ENCODE results near the gene CLMN. TPM values are rescaled to one million over a fixed set of nuclear protein-coding genes. Genes with fewer than 3 reads are reported as not detected.

CLMN gene
- total and polyA plus RNA-seq, 2 experiments from 2014 or later, result 3.2 to 5.7 TPM

GRCh38 chr14:95136631-95137030 is 183.1 kb downstream of the CLMN start:
- no peak overlapping the region for H3K27ac ChIP-seq (ENCODE audit: low read depth)
- Mint-ChIP-seq H3K9me3 (no peaks in the 10 kb centered on the region), H3K4me1 (peaks cover 55% of the 10 kb centered on the region), H3K4me3 (no peak overlapping the region), H3K36me3 (ENCODE audit: low read depth) (peaks cover 9% of the 10 kb centered on the region; the same call in 2 of the 3 replicates), H3K27ac (peak overlapping the region; percentile 4; the same call in 1 of the 2 replicates), H3K27me3 (ENCODE audit: insufficient read depth, low read depth, poor library complexity) (no peaks in the 10 kb centered on the region)
- DNase-seq (ENCODE audit: low spot score) (no peak), ATAC-seq (no peak)
- peaks cover 89% of the 10 kb centered on the region for H3K79me2 ChIP-seq (replicated peaks; ENCODE audit: insufficient read depth)
- H4K20me1 ChIP-seq (replicated peaks; ENCODE audit: insufficient read depth), result peaks cover 8% of the 10 kb centered on the region
- TF ChIP-seq ZNF462 (CRISPR knock-in tag; IDR thresholded peaks at IDR 0.05) (no peak), CTCF (conservative IDR thresholded peaks at IDR 0.05; ENCODE audit: low read depth in 2 of 2) (no peak)
- no peak overlapping the region for H2AFZ ChIP-seq
- no peak overlapping the region for H3K4me2 ChIP-seq
- H3K4me1 ChIP-seq (ENCODE audit: insufficient read depth), result peaks cover 47% of the 10 kb centered on the region
- no peaks in the 10 kb centered on the region for H3K27me3 ChIP-seq (ENCODE audit: insufficient read depth)
- H3K4me3 ChIP-seq, result no peak overlapping the region
- H3K36me3 ChIP-seq (ENCODE audit: insufficient read depth), result peaks cover 6% of the 10 kb centered on the region; the same call in 1 of the 2 replicates
- no peaks in the 10 kb centered on the region for H3F3A ChIP-seq (replicated peaks; ENCODE audit: low read depth)
- no peaks in the 10 kb centered on the region for H3K9me2 ChIP-seq (ENCODE audit: insufficient read depth)

- peaks cover 6% of the 10 kb centered on the region; the same call in 1 of the 2 replicates for H3K36me3 ChIP-seq (ENCODE audit: insufficient read depth)
- peaks cover 26% of the 10 kb centered on the region for H3K4me1 ChIP-seq (ENCODE audit: insufficient read depth)
- H2AFZ ChIP-seq, result no peak overlapping the region
- H3K9me3 Mint-ChIP-seq, result no peaks in the 10 kb centered on the region
- no peaks in the 10 kb centered on the region for H3K27me3 Mint-ChIP-seq (ENCODE audit: insufficient read depth, low read depth, poor library complexity)
- no peak overlapping the region for H3K27ac ChIP-seq (ENCODE audit: low read depth)
- H3K36me3 Mint-ChIP-seq (ENCODE audit: low read depth), result peaks cover 14% of the 10 kb centered on the region; the same call in 2 of the 3 replicates
- H3K79me2 ChIP-seq (replicated peaks; ENCODE audit: insufficient read depth), result peaks cover 69% of the 10 kb centered on the region
- no peak overlapping the region for H3K4me2 ChIP-seq
- no peaks in the 10 kb centered on the region for H3K9me2 ChIP-seq (ENCODE audit: insufficient read depth)
- H3K4me1 Mint-ChIP-seq, result peaks cover 35% of the 10 kb centered on the region
- no peak for ATAC-seq
- no peaks in the 10 kb centered on the region for H3F3A ChIP-seq (replicated peaks; ENCODE audit: low read depth)
- no peak overlapping the region for H3K4me3 ChIP-seq
- no peak overlapping the region for H3K27ac Mint-ChIP-seq
- no peaks in the 10 kb centered on the region for H3K27me3 ChIP-seq (ENCODE audit: insufficient read depth)
- H4K20me1 ChIP-seq (replicated peaks; ENCODE audit: insufficient read depth), result peaks cover 8% of the 10 kb centered on the region
- no peak for DNase-seq (ENCODE audit: low spot score)
- no peak overlapping the region for H3K4me3 Mint-ChIP-seq
- TF ChIP-seq POLR2AphosphoS5 (IDR thresholded peaks at IDR 0.05; ENCODE audit: low read depth) (no peak), ETS1 (IDR thresholded peaks at IDR 0.05) (no peak), EZH2phosphoT487 (IDR thresholded peaks at IDR 0.05; ENCODE audit: unreplicated experiment) (no peak), CTCF (conservative IDR thresholded peaks at IDR 0.05; ENCODE audit: low read depth in 2 of 2) (no peak)
Observed at GRCh38 chr14:95134304-95134933, 185.3 kb downstream of the CLMN start.
